GM12892 (cell line): ENCODE results near the gene SPSB3.

ENCODE experiments used
- POLR2A ChIP-seq: IDR thresholded peaks from 2 replicates; pipeline ENCODE4 v1.6.1; 2011; ENCODE audit warnings: low read depth, low read length, control low read depth
- POLR2AphosphoS5 ChIP-seq: IDR thresholded peaks from 2 replicates; pipeline ENCODE4 v1.6.1; 2011; ENCODE audit warnings: low read depth, low read length, control low read depth

- TF ChIP-seq POLR2A (no peak), POLR2AphosphoS5 (no peak)
Observed at GRCh38 chr16:1800701-1801100, 18.3 kb upstream of the SPSB3 start.
